OCI-LY7 (cell line): ENCODE measurements around the gene MYH10.

ENCODE experiments used
- EZH2phosphoT487 ChIP-seq: fragments of 200-600 bp; sonication (generic); IDR thresholded peaks from 2 replicates; pipeline ENCODE4 v1.6.1; 2018; ENCODE audit warnings: low read depth, borderline replicate concordance, mild to moderate bottlenecking, mixed run types, antibody characterized with exemption, low read length, moderate library complexity, mixed read lengths
- TF ChIP-seq, protein P1 (sequence below): fragments of 200-600 bp; sonication (generic); conservative IDR thresholded peaks from 2 replicates; pipeline ENCODE4 v1.5.1; 2014; ENCODE audit warnings: mild to moderate bottlenecking, antibody characterized with exemption, low read length, moderate library complexity, mixed read lengths

DNA sequence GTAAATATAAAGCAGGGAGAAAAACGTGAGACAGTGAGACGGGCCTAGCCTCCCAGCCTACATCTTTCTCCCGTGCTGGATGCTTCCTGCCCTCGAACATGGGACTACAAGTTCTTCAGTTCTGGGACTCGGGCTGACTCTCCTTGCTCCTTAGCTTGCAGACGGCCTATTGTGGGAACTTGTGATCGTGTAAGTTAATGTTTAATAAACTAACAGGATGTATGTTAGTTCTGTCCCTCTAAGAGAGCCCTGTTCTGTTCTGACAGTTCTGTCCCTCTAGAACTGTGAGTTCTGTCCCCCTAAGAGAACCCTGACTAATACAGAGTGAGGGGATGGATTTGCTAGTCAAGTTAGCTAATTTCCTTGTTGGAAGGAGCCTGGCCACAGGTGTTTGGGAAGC is 16.7 kb upstream of the MYH10 start:
- TF ChIP-seq, protein P1, sequence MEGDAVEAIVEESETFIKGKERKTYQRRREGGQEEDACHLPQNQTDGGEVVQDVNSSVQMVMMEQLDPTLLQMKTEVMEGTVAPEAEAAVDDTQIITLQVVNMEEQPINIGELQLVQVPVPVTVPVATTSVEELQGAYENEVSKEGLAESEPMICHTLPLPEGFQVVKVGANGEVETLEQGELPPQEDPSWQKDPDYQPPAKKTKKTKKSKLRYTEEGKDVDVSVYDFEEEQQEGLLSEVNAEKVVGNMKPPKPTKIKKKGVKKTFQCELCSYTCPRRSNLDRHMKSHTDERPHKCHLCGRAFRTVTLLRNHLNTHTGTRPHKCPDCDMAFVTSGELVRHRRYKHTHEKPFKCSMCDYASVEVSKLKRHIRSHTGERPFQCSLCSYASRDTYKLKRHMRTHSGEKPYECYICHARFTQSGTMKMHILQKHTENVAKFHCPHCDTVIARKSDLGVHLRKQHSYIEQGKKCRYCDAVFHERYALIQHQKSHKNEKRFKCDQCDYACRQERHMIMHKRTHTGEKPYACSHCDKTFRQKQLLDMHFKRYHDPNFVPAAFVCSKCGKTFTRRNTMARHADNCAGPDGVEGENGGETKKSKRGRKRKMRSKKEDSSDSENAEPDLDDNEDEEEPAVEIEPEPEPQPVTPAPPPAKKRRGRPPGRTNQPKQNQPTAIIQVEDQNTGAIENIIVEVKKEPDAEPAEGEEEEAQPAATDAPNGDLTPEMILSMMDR = no peak
- no peak for TF ChIP-seq EZH2phosphoT487
